ENCODE data around the gene GDPD4. TPM values are rescaled to one million over a fixed set of nuclear protein-coding genes. Genes with fewer than 3 reads are reported as not detected.

GDPD4 gene
- total and polyA plus RNA-seq, 2 of the 4 experiments (the other 2 are of a cell fraction) = not detected

DNA sequence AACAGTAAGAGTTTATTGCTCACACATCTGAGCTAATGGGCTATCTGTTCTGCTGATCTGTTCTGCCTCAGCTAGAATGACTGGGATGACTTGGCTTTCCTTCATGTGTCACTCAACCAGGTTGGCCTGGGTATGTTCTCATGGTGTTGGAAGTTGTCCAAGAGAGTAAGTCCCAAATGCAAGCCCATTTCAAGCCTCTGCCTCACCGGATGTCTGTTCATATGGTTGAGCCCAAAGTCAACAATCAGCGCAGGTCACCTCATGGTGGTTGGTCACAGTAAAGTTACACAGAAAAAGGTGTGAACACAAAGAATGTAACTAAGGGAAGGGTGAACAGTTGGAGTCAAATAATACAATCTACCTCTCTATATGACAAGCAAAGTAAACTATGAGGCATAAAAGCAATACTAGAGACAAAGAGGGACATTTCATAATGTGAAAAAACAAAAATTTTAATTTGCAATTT is 1.9 kb downstream of the GDPD4 start:
- DNase-seq = peak; percentile 11
- dilution Hi-C loops (cut with HindIII; ENCODE audit: low sequenced_read_pairs, unreplicated experiment) = no loop called here

More for the DNA sequence above, 1.9 kb downstream of the GDPD4 start:
- H3K4me2 ChIP-seq (ENCODE audit: low read depth, low read length) = no peak overlapping the region
- WGBS, 2 experiments (ENCODE audit: extremely low coverage in 2 of 2, insufficient read length in 1 of 2) = no CpG with 5 or more reads among the region's 2 CpGs
- H3K18ac ChIP-seq (ENCODE audit: low read depth, low read length) = no peak overlapping the region
- no peaks in the 10 kb centered on the region for H4K20me1 ChIP-seq (ENCODE audit: insufficient read depth, low read length)
- H2AK9ac ChIP-seq (replicated peaks; ENCODE audit: low read depth, low read length, poor library complexity) = no peak overlapping the region
- no peak for TF ChIP-seq MAFK (IDR thresholded peaks at IDR 0.05; ENCODE audit: low read depth, low read length)
- no peak for TF ChIP-seq SMC3 (IDR thresholded peaks at IDR 0.05; ENCODE audit: low read depth, low read length)
- TF ChIP-seq RAD21 (IDR thresholded peaks at IDR 0.05; ENCODE audit: low read length) = no peak
- no peak for TF ChIP-seq POLR2A (IDR thresholded peaks at IDR 0.05; ENCODE audit: low read depth, low read length)
- H3K14ac ChIP-seq (replicated peaks; ENCODE audit: low read depth, low read length) = no peak overlapping the region
- no peak overlapping the region for H4K5ac ChIP-seq (ENCODE audit: low read depth, low read length)
- no peak for ATAC-seq (ENCODE audit: low read depth)
- H3K4me3 ChIP-seq (ENCODE audit: insufficient read depth, low read depth, low read length) = no peak overlapping the region
- no peak overlapping the region for H4K91ac ChIP-seq (ENCODE audit: insufficient read depth, low read depth, low read length)
- ChIA-PET POLR2A (ENCODE audit: unreplicated experiment) (no interaction called here), CTCF (no interaction called here)
- H2AFZ ChIP-seq (replicated peaks; ENCODE audit: low read length, poor library complexity) = no peak overlapping the region
- intact Hi-C loops (cut with micrococcal nuclease) (no loop called here), in situ Hi-C loops (cut with MboI; ENCODE audit: low sequenced_read_pairs) (no loop called here)
- peaks cover 3% of the 10 kb centered on the region; the same call in 1 of the 2 replicates for H3K9me1 ChIP-seq (ENCODE audit: insufficient read depth, low read length)
- no peaks in the 10 kb centered on the region for H3K4me1 ChIP-seq (ENCODE audit: control insufficient read depth, insufficient read depth, low read length)
- H3K36me3 ChIP-seq (ENCODE audit: control insufficient read depth, insufficient read depth, low read length) = no peaks in the 10 kb centered on the region
- no peaks in the 10 kb centered on the region for H3K9me3 ChIP-seq (ENCODE audit: control insufficient read depth, insufficient read depth, low read length)
- no peak overlapping the region for H3K4ac ChIP-seq (ENCODE audit: low read depth, low read length)
- H3K27me3 ChIP-seq (ENCODE audit: control insufficient read depth, insufficient read depth, low read length) = no peaks in the 10 kb centered on the region
- H3K56ac ChIP-seq (ENCODE audit: extremely low read depth, insufficient read depth, low read length) = no peak overlapping the region
- no peaks in the 10 kb centered on the region for H3K79me1 ChIP-seq (ENCODE audit: low read depth in 1 of 2, low read length in 2 of 2)
- no peak overlapping the region for H2BK15ac ChIP-seq (ENCODE audit: low read depth, low read length)
- no peak overlapping the region for H2BK5ac ChIP-seq (ENCODE audit: low read depth, low read length, poor library complexity, severe bottlenecking)
- BruUV-seq (replicated peaks) = no TSS peak
- no peak overlapping the region for H2BK20ac ChIP-seq (ENCODE audit: low read depth, low read length)
- no peak overlapping the region for H3K27ac ChIP-seq (ENCODE audit: insufficient read depth, low read length)
- H4K8ac ChIP-seq (ENCODE audit: low read depth in 2 of 2, low read length in 2 of 2) = no peak overlapping the region
- H3K23ac ChIP-seq (ENCODE audit: low read depth, low read length) = no peak overlapping the region
- H3K9ac ChIP-seq (ENCODE audit: low read depth, low read length) = no peak overlapping the region
- H2AK5ac ChIP-seq (ENCODE audit: low read depth, low read length) = no peak overlapping the region
- no peak overlapping the region for H2BK120ac ChIP-seq (ENCODE audit: low read depth, low read length)
